Body of pancreas (tissue), 4 donors: ENCODE measurements around the gene RELB.

Experiments
- CTCF ChIP-seq, 7 experiments: fragments of 450-650 bp in 4 of 7; fragments of 200-600 bp in 3 of 7; sonication (generic) in 3 of 7; IDR thresholded peaks; one replicate each; pipeline ENCODE4 v1.5.1; 2016 to 2019; ENCODE audit warnings: antibody characterized with exemption in 7 of 7
- POLR2A ChIP-seq, 3 donors: fragments of 450-650 bp; IDR thresholded peaks; one replicate each; pipeline ENCODE4 v1.6.1; 2016; ENCODE audit warnings: antibody characterized with exemption in 3 of 3, mild to moderate bottlenecking in 2 of 3

GRCh38 chr19:45040059-45040771 lies 39.0 kb downstream of the RELB start:
- no peak for TF ChIP-seq CTCF (IDR thresholded peaks at IDR 0.05)
- TF ChIP-seq POLR2A (IDR thresholded peaks at IDR 0.05), result peak in 1 of 3 donors; percentile 19
